GM21367 (cell line): Measurements from ENCODE around the gene KRTCAP2.

ENCODE experiments used
- ATAC-seq: cut with Tn5 transposase; IDR thresholded peaks from one replicate; pipeline ENCODE4 v1.9.1; 2021; ENCODE audit not compliant: unreplicated experiment

The KRTCAP2 gene

GRCh38 chr1:155136748-155137147, 36.4 kb downstream of the KRTCAP2 start:
- ATAC-seq: no peak

GRCh38 chr1:155135415-155136028, 37.6 kb downstream of the KRTCAP2 start, which contains the start of gene SLC50A1:
Gene SLC50A1 (plus strand): TSS chr1:155135852. CDS start chr1:155135912, 60 bp downstream.
- peak; percentile 60 for ATAC-seq

- no peak for ATAC-seq
These were observed 38.2 kb downstream of the KRTCAP2 start for GRCh38 chr1:155134880-155135414.

GRCh38 chr1:155134322-155134721, 38.8 kb downstream of the KRTCAP2 start:
- ATAC-seq: no peak

GRCh38 chr1:155133799-155134281, 39.3 kb downstream of the KRTCAP2 start:
- ATAC-seq: no peak

- ATAC-seq: no peak
These were observed 41.2 kb downstream of the KRTCAP2 start for GRCh38 chr1:155131856-155132255.

GRCh38 chr1:155131285-155131684, 41.8 kb downstream of the KRTCAP2 start:
- no peak for ATAC-seq

- ATAC-seq: no peak
These were observed 42.7 kb downstream of the KRTCAP2 start for GRCh38 chr1:155130272-155131006.

GRCh38 chr1:155128755-155129473, 44.2 kb downstream of the KRTCAP2 start:
- no peak for ATAC-seq

GRCh38 chr1:155127967-155128754, 44.9 kb downstream of the KRTCAP2 start:
- no peak for ATAC-seq

GRCh38 chr1:155127105-155127966, 45.8 kb downstream of the KRTCAP2 start, which contains the start of gene EFNA1:
Gene EFNA1 (plus strand): TSS chr1:155127876. CDS start chr1:155127978, 102 bp downstream.
- no peak for ATAC-seq

- ATAC-seq: no peak
These were observed 46.5 kb downstream of the KRTCAP2 start for GRCh38 chr1:155126556-155127104.

GRCh38 chr1:155125946-155126555, 47.1 kb downstream of the KRTCAP2 start:
- no peak for ATAC-seq

- no peak for ATAC-seq
These were observed 47.6 kb downstream of the KRTCAP2 start for GRCh38 chr1:155125511-155125945.

GRCh38 chr1:155124503-155125463, 48.3 kb downstream of the KRTCAP2 start:
- ATAC-seq: no peak

GRCh38 chr1:155123801-155124200, 49.3 kb downstream of the KRTCAP2 start:
- ATAC-seq: no peak

- no peak for ATAC-seq
These were observed 50.8 kb downstream of the KRTCAP2 start for GRCh38 chr1:155122308-155122707.

GRCh38 chr1:155121249-155121648, 51.9 kb downstream of the KRTCAP2 start:
- ATAC-seq: no peak
